ENCODE measurements around the gene CCSAP.

- TF ChIP-seq CTCF (IDR thresholded peaks at IDR 0.05; ENCODE audit: insufficient read depth, low read length) (no peak), REST (IDR thresholded peaks at IDR 0.05; ENCODE audit: insufficient replicate concordance, low read depth) (no peak), GABPA (IDR thresholded peaks at IDR 0.05; ENCODE audit: low read depth) (no peak), POLR2AphosphoS5 (IDR thresholded peaks at IDR 0.05; ENCODE audit: low read depth) (no peak)
Measured at GRCh38 chr1:229303855-229304254, 39.0 kb downstream of the CCSAP start.

Measured in HL-60 (cell line).